Ovary (tissue), 3 donors: Measurements from ENCODE around the gene AFAP1.

ENCODE experiments used
- EP300 ChIP-seq: sonication (generic); formaldehyde crosslinking; IDR thresholded peaks from one replicate; pipeline ENCODE4 v1.6.1; 2017; ENCODE audit warnings: antibody characterized with exemption
- POLR2A ChIP-seq: fragments of 450-650 bp; IDR thresholded peaks from one replicate; pipeline ENCODE4 v1.6.1; 2017; ENCODE audit warnings: antibody characterized with exemption, mild to moderate bottlenecking, moderate library complexity
- TF ChIP-seq, protein P1 (sequence below), 3 donors: fragments of 450-650 bp in 2 of 3; fragments of 200-600 bp in 1 of 3; IDR thresholded peaks; one replicate each; pipeline versions ENCODE4 v1.5.1 to v1.8.0; 2016 to 2022; ENCODE audit warnings: antibody characterized with exemption in 3 of 3, mild to moderate bottlenecking in 1 of 3
- donor health status: DM: no; HTN: no; CAD: no.

DNA sequence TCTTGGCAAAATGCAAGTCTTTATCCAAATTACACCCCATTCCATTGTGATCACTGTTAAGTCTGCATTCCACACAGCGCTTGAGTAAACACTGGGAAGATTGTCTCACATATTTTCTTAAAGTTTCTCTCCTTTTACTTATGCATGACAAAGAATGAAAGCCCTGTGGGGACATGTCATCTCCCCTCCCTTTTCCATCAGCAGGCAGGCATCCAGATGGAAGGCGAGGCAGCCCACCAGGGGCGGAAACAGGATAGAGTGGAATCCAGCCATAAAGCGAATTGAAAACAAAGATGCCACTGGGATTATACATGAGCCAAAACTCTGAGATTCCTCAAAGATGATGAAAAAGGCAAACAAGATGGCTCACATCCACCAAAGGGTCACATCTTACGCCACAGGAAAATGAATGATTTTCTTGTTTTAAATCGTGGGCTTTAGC lies 78.2 kb downstream of the AFAP1 start:
- TF ChIP-seq POLR2A, result no peak
- TF ChIP-seq, protein P1, sequence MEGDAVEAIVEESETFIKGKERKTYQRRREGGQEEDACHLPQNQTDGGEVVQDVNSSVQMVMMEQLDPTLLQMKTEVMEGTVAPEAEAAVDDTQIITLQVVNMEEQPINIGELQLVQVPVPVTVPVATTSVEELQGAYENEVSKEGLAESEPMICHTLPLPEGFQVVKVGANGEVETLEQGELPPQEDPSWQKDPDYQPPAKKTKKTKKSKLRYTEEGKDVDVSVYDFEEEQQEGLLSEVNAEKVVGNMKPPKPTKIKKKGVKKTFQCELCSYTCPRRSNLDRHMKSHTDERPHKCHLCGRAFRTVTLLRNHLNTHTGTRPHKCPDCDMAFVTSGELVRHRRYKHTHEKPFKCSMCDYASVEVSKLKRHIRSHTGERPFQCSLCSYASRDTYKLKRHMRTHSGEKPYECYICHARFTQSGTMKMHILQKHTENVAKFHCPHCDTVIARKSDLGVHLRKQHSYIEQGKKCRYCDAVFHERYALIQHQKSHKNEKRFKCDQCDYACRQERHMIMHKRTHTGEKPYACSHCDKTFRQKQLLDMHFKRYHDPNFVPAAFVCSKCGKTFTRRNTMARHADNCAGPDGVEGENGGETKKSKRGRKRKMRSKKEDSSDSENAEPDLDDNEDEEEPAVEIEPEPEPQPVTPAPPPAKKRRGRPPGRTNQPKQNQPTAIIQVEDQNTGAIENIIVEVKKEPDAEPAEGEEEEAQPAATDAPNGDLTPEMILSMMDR (IDR thresholded peaks at IDR 0.05), result no peak
- TF ChIP-seq EP300, result no peak
